Measurements from ENCODE around the gene TAS2R40. TPM values are rescaled to one million over a fixed set of nuclear protein-coding genes. Genes with fewer than 3 reads are reported as not detected.

The TAS2R40 gene
- total RNA-seq, 2 donors from 2014 or later = not detected

- no peak for DNase-seq
- TF ChIP-seq CTCF (IDR thresholded peaks at IDR 0.05) = no peak
- Histone ChIP-seq H3K27ac (peak overlapping the region; percentile 64), H3K4me1 (peaks cover 11% of the 10 kb centered on the region), H3K4me3 (no peak overlapping the region), H3K27me3 (no peaks in the 10 kb centered on the region), H3K9me3 (no peaks in the 10 kb centered on the region), H3K36me3 (no peaks in the 10 kb centered on the region), H3K9ac (ENCODE audit: low read depth in 2 of 2, low read length in 2 of 2) (peak overlapping the region in 1 of 2 donors; percentile 64)
- intact Hi-C loops (cut with DNase I) = loop anchor here (5.0 kb wide), 1 partner anchor 174 kb away; no protein-coding TSS in a partner anchor
These were observed 21.8 kb downstream of the TAS2R40 start for GRCh38 chr7:143243614-143244013.

- intact Hi-C loops (cut with DNase I) = loop anchor here (5.0 kb wide), 1 partner anchor 173 kb away; no protein-coding TSS in a partner anchor
These were observed 22.5 kb downstream of the TAS2R40 start for GRCh38 chr7:143244321-143244720.

GRCh38 chr7:143245123-143245522, 23.3 kb downstream of the TAS2R40 start:
- no peak for TF ChIP-seq CTCF (IDR thresholded peaks at IDR 0.05)
- peak overlapping the region; percentile 55 for H3K27ac ChIP-seq
- intact Hi-C loops (cut with DNase I) = no loop called here
- no peak overlapping the region for H3K4me3 ChIP-seq
- no peaks in the 10 kb centered on the region for H3K9me3 ChIP-seq
- H3K27me3 ChIP-seq = no peaks in the 10 kb centered on the region
- H3K36me3 ChIP-seq = no peaks in the 10 kb centered on the region
- peaks cover 11% of the 10 kb centered on the region for H3K4me1 ChIP-seq
- H3K9ac ChIP-seq (ENCODE audit: low read depth in 2 of 2, low read length in 2 of 2) = no peak overlapping the region
- DNase-seq = no peak

More at GRCh38 chr7:143244321-143244720, 22.5 kb downstream of the TAS2R40 start:
- H3K4me3 ChIP-seq = no peak overlapping the region
- no peaks in the 10 kb centered on the region for H3K36me3 ChIP-seq
- H3K4me1 ChIP-seq = peaks cover 11% of the 10 kb centered on the region
- TF ChIP-seq CTCF (IDR thresholded peaks at IDR 0.05) = no peak
- no peaks in the 10 kb centered on the region for H3K9me3 ChIP-seq
- DNase-seq = no peak
- H3K27ac ChIP-seq = peak overlapping the region; percentile 64
- H3K27me3 ChIP-seq = no peaks in the 10 kb centered on the region
- peak overlapping the region in 1 of 2 donors; percentile 64 for H3K9ac ChIP-seq (ENCODE audit: low read depth in 2 of 2, low read length in 2 of 2)

GRCh38 chr7:143247372-143247771, 25.5 kb downstream of the TAS2R40 start:
- no peaks in the 10 kb centered on the region for H3K9me3 ChIP-seq
- no peaks in the 10 kb centered on the region for H3K36me3 ChIP-seq
- TF ChIP-seq CTCF (IDR thresholded peaks at IDR 0.05) = no peak
- H3K27me3 ChIP-seq = no peaks in the 10 kb centered on the region
- no peak overlapping the region for H3K4me3 ChIP-seq
- no peak for DNase-seq
- H3K4me1 ChIP-seq = peaks cover 11% of the 10 kb centered on the region
- no peak overlapping the region for H3K9ac ChIP-seq (ENCODE audit: low read depth in 2 of 2, low read length in 2 of 2)
- no peak overlapping the region for H3K27ac ChIP-seq
- intact Hi-C loops (cut with DNase I) = no loop called here

- no peak overlapping the region for H3K4me3 ChIP-seq
- H3K36me3 ChIP-seq = no peaks in the 10 kb centered on the region
- H3K27me3 ChIP-seq = no peaks in the 10 kb centered on the region
- intact Hi-C loops (cut with DNase I) = no loop called here
- DNase-seq = peak; percentile 59
- peaks cover 11% of the 10 kb centered on the region for H3K4me1 ChIP-seq
- no peak for TF ChIP-seq CTCF (IDR thresholded peaks at IDR 0.05)
- no peak overlapping the region for H3K27ac ChIP-seq
- no peak overlapping the region for H3K9ac ChIP-seq (ENCODE audit: low read depth in 2 of 2, low read length in 2 of 2)
- H3K9me3 ChIP-seq = no peaks in the 10 kb centered on the region
These were observed 27.0 kb downstream of the TAS2R40 start for GRCh38 chr7:143248761-143249354.

All from colonic mucosa (tissue), 4 donors.